Measurements from ENCODE around the gene UMAD1.

Gene UMAD1

DNA sequence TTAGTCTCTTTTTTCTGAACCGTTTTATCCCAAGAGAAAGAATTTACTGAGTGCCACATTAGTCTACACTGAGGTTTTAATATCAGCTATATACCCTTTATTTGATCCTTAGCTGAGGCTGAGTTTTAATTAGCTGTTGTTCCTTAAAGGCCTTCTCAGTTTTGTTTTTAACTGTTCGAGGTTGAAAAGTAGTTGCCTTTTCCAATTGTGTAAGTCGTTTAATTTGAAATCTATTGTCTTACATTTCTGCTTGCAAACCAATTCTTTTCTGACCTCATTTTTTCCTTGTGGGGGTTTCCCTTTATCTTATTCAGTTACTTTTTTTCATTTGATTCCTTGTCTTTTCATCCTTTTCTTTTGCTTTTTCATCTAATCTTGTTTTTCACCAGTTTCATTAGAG lies 30.8 kb downstream of the UMAD1 start:
- Histone ChIP-seq H3K4me1 (ENCODE audit: insufficient read depth, low read length, poor library complexity, severe bottlenecking) (peaks cover 10% of the 10 kb centered on the region), H3K9me3 (ENCODE audit: insufficient read depth, low read depth, low read length) (peaks cover 4% of the 10 kb centered on the region; the same call in 1 of the 2 replicates), H3K4me3 (ENCODE audit: low read length, poor library complexity, severe bottlenecking) (no peak overlapping the region), H3K4me2 (ENCODE audit: low read depth, low read length, poor library complexity, severe bottlenecking) (no peak overlapping the region), H3K79me2 (ENCODE audit: insufficient read depth, low read length) (peaks cover 15% of the 10 kb centered on the region), H3K36me3 (ENCODE audit: insufficient read depth, low read length) (peaks cover 6% of the 10 kb centered on the region; the same call in 1 of the 2 replicates), H3K9me2 (replicated peaks; ENCODE audit: low read depth, low read length) (no peaks in the 10 kb centered on the region), H3K9ac (ENCODE audit: low read depth, low read length, poor library complexity, severe bottlenecking) (no peak overlapping the region), H3K27me3 (ENCODE audit: insufficient read depth, low read length, poor library complexity, severe bottlenecking) (no peaks in the 10 kb centered on the region), H2AFZ (ENCODE audit: low read length) (no peak overlapping the region), H3F3A (ENCODE audit: low read depth) (0 out of 2 replicates have a peak, but pooled peaks cover 3% of the 10 kb centered on the region), H4K20me1 (ENCODE audit: insufficient read depth, low read length, poor library complexity, severe bottlenecking) (no peaks in the 10 kb centered on the region)
- TF ChIP-seq, protein P1, sequence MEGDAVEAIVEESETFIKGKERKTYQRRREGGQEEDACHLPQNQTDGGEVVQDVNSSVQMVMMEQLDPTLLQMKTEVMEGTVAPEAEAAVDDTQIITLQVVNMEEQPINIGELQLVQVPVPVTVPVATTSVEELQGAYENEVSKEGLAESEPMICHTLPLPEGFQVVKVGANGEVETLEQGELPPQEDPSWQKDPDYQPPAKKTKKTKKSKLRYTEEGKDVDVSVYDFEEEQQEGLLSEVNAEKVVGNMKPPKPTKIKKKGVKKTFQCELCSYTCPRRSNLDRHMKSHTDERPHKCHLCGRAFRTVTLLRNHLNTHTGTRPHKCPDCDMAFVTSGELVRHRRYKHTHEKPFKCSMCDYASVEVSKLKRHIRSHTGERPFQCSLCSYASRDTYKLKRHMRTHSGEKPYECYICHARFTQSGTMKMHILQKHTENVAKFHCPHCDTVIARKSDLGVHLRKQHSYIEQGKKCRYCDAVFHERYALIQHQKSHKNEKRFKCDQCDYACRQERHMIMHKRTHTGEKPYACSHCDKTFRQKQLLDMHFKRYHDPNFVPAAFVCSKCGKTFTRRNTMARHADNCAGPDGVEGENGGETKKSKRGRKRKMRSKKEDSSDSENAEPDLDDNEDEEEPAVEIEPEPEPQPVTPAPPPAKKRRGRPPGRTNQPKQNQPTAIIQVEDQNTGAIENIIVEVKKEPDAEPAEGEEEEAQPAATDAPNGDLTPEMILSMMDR (conservative IDR thresholded peaks at IDR 0.05; ENCODE audit: low read length) = no peak
- no peak for TF ChIP-seq EZH2phosphoT487 (IDR thresholded peaks at IDR 0.05; ENCODE audit: borderline replicate concordance)

- peaks cover 10% of the 10 kb centered on the region for H3K4me1 ChIP-seq (ENCODE audit: insufficient read depth, low read length, poor library complexity, severe bottlenecking)
- H3F3A ChIP-seq (ENCODE audit: low read depth) = 0 out of 2 replicates have a peak, but pooled peaks cover 3% of the 10 kb centered on the region
- H3K36me3 ChIP-seq (ENCODE audit: insufficient read depth, low read length) = peaks cover 6% of the 10 kb centered on the region; the same call in 1 of the 2 replicates
- TF ChIP-seq, protein P1 (conservative IDR thresholded peaks at IDR 0.05; ENCODE audit: low read length) = no peak
- H3K27me3 ChIP-seq (ENCODE audit: insufficient read depth, low read length, poor library complexity, severe bottlenecking) = no peaks in the 10 kb centered on the region
- no peak overlapping the region for H3K9ac ChIP-seq (ENCODE audit: low read depth, low read length, poor library complexity, severe bottlenecking)
- H3K79me2 ChIP-seq (ENCODE audit: insufficient read depth, low read length) = peaks cover 8% of the 10 kb centered on the region; the same call in 1 of the 2 replicates
- no peak overlapping the region for H3K4me3 ChIP-seq (ENCODE audit: low read length, poor library complexity, severe bottlenecking)
- H2AFZ ChIP-seq (ENCODE audit: low read length) = no peak overlapping the region
- H3K4me2 ChIP-seq (ENCODE audit: low read depth, low read length, poor library complexity, severe bottlenecking) = no peak overlapping the region
- H4K20me1 ChIP-seq (ENCODE audit: insufficient read depth, low read length, poor library complexity, severe bottlenecking) = no peaks in the 10 kb centered on the region
- no peaks in the 10 kb centered on the region for H3K9me2 ChIP-seq (replicated peaks; ENCODE audit: low read depth, low read length)
- peaks cover 4% of the 10 kb centered on the region; the same call in 1 of the 2 replicates for H3K9me3 ChIP-seq (ENCODE audit: insufficient read depth, low read depth, low read length)
These were observed 32.1 kb downstream of the UMAD1 start for GRCh38 chr7:7672545-7673239.

DNA sequence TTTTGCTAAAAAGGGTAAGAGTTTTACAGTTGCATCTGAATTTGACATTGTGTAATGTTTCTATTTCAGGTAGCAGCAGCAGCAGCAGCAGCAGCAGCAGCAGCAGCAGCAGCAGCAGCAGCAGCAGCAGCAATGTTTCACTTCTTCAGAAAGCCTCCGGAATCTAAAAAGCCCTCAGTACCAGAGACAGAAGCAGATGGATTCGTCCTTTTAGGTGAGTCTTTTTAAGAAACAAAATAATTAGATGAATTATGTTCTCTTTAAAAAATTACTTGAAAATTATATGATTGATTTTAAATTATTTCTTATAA lies 32.6 kb downstream of the UMAD1 start:
- H3K9me3 ChIP-seq (ENCODE audit: insufficient read depth, low read depth, low read length) = peaks cover 4% of the 10 kb centered on the region; the same call in 1 of the 2 replicates
- no peak overlapping the region for H3K9ac ChIP-seq (ENCODE audit: low read depth, low read length, poor library complexity, severe bottlenecking)
- H3K4me3 ChIP-seq (ENCODE audit: low read length, poor library complexity, severe bottlenecking) = no peak overlapping the region
- peaks cover 8% of the 10 kb centered on the region; the same call in 1 of the 2 replicates for H3K79me2 ChIP-seq (ENCODE audit: insufficient read depth, low read length)
- H3F3A ChIP-seq (ENCODE audit: low read depth) = 0 out of 2 replicates have a peak, but pooled peaks cover 3% of the 10 kb centered on the region
- H2AFZ ChIP-seq (ENCODE audit: low read length) = no peak overlapping the region
- peaks cover 10% of the 10 kb centered on the region; the same call in 1 of the 2 replicates for H3K36me3 ChIP-seq (ENCODE audit: insufficient read depth, low read length)
- TF ChIP-seq EZH2phosphoT487 (IDR thresholded peaks at IDR 0.05; ENCODE audit: borderline replicate concordance) = no peak
- TF ChIP-seq, protein P1 (conservative IDR thresholded peaks at IDR 0.05; ENCODE audit: low read length) = no peak
- no peak overlapping the region for H3K4me2 ChIP-seq (ENCODE audit: low read depth, low read length, poor library complexity, severe bottlenecking)
- no peaks in the 10 kb centered on the region for H4K20me1 ChIP-seq (ENCODE audit: insufficient read depth, low read length, poor library complexity, severe bottlenecking)
- no peaks in the 10 kb centered on the region for H3K9me2 ChIP-seq (replicated peaks; ENCODE audit: low read depth, low read length)
- H3K27me3 ChIP-seq (ENCODE audit: insufficient read depth, low read length, poor library complexity, severe bottlenecking) = no peaks in the 10 kb centered on the region
- H3K4me1 ChIP-seq (ENCODE audit: insufficient read depth, low read length, poor library complexity, severe bottlenecking) = peaks cover 10% of the 10 kb centered on the region
